Left renal cortex interstitium (tissue), 4 donors: ENCODE results near the gene PDZRN4. TPM values are rescaled to one million over a fixed set of nuclear protein-coding genes. Genes with fewer than 3 reads are reported as not detected.
"Not testable (repeated sequence)": the region's sequence is repeated elsewhere in the genome, so short reads cannot be mapped to it uniquely, and the experiment has no call there.

ENCODE experiments used
- DNase-seq, 4 donors: peaks; one replicate each; pipeline ENCODE4 v3.0.0-alpha.2; 2013; ENCODE audit warnings: low read depth in 4 of 4, low spot score in 2 of 4, missing footprints in 1 of 4
- polyA plus RNA-seq, 4 donors: library from polyadenylated mRNA; unstranded; fragments of 120-200 nt; gene quantifications; one replicate each; pipeline ENCODE4 v1.2.1, GENCODE V29; 2013; ENCODE audit not compliant: insufficient read length in 4 of 4

Gene PDZRN4
- polyA plus RNA-seq, 4 donors, result 3.5 to 6.2 (median 5.6) TPM

- no peak for DNase-seq
These were observed 348.8 kb downstream of the PDZRN4 start for GRCh38 chr12:41536813-41537490.

DNA sequence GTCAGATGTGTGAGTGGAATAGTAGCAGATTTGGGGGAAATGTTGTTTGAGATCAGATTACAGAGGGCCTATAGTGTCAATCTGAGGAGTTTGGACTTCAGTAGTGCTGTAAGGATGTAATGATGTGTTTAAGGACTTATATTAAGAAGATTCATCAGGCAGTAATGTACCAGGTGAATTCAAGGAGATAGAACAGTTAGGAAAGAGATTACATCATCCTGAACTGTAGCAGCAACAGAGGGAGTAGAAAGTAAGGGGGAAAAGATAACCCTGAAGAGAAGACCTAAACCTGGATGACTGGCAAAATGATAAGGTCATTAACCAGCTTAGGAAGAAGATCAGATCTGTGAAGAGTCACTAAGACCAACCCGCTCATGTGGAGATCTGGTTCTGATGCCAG, 349.4 kb downstream of the PDZRN4 start:
- no peak for DNase-seq

DNA sequence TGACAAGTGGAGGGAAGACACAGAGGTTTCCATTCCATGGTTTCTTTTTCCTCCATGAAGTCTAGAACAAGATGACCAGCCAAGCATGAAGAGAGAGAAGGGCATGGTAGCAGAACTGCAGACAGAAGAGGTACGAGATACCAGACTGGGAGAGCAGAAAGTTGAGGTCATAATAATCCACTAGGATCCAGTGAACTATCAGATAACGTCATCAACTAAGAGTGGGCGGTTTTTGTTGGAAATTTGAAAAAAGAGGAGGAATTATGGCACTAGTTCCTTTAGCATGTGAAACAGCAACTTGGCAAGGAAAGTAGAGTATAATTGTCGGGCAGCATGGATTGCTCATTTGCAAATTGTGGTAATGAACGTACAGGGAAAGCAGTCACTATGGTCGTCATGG, 357.6 kb downstream of the PDZRN4 start:
- no peak for DNase-seq

GRCh38 chr12:41547071-41547470, 359.0 kb downstream of the PDZRN4 start:
- DNase-seq, result not testable (repeated sequence)

GRCh38 chr12:41548926-41549325, 360.8 kb downstream of the PDZRN4 start:
- no peak for DNase-seq

GRCh38 chr12:41552588-41552987, 364.5 kb downstream of the PDZRN4 start:
- DNase-seq, result no peak

DNA sequence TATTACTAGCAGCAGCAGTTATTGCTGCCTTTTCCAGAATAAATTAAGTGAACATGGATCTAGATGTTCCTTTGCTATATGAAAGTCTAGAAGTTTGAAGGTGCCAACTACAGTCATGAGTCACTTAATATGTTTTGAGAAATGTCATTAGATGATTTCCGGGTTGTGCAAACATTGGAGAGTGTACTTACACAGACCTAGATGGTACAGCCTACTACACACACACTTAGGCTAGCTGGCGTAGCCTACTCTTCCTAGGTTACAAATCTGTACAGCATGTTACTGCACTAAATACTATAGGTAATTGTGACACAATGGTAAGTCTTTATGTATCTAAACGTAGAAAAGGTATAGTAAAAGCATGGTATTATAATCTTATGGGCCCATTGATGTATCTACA, 368.1 kb downstream of the PDZRN4 start:
- DNase-seq, result no peak

DNA sequence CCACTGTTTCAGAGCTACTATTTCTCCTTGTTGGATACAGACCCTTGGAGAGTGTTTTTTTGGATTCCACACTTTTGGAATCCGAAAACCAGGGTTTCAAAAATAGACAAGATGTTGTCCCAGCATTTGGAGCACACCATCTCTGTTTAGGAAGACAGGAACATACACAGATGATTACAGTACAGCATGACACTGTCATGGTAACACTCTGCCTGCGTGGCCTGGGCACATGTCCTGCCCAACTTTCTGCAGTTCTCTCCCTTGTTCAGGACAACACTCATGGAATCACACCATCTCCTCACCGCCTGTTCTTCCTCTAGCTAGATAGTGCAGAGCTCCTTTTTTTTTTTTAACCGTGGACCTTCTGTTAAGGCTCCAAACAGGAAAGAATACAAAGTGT, 369.2 kb downstream of the PDZRN4 start:
- DNase-seq, result no peak

DNA sequence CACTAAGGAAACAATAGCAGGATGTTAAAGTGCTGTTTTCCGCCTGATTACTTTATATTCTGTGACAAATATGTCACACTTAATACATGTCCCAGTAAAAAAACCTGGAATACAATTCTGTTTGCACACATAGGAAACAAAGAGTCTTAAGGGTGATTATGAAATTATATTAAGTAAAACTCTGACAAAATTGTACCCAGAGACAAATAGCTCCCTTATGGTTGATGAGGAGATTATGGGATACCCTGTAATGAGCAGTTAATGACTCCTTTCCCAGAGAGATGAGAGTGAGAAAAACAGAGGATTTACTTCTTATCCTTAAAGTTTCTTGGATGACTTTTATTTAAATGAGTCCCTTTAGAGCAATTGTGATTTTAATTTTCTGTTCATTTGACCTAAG, 370.6 kb downstream of the PDZRN4 start:
- DNase-seq, result no peak

GRCh38 chr12:41563051-41563450, 374.9 kb downstream of the PDZRN4 start:
- DNase-seq, result no peak

DNA sequence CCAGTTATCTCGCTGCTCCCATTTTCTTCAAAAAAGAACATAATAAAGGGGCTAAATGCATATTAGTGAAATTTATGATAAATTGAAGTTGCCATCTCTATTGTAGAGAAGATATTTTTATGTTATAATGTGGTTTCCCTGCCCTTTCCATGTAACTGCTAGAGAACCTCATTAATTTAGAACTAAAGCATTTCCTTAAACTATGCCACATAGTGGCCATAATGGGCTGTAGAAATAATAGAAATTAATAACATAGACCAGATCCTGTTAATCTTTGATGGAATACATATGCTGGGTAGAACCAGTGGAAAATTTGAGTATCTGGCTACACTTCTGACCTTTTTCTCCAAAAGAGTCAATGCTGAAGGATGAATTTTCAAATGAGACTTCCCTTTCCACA, 376.7 kb downstream of the PDZRN4 start:
- DNase-seq, result no peak

DNA sequence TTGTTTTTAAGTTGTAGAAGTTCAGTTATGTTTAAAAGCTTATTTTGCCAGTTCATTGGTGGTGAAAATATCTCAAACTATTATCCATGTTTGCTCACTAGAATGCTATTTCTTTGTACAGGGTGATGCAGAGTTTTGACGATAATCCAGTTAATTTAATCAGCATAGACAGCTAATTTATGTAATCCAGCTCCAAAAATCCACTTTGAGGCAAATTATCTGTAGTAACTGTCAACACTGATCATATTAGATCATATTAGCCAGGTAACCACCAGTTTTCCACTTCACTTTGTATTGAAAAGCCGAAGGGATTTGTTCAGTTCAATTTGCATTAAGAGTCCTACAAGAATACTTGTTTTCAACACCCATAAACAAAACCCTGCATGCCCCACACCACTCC, 378.6 kb downstream of the PDZRN4 start:
- no peak for DNase-seq

GRCh38 chr12:41573445-41573844, 385.3 kb downstream of the PDZRN4 start:
- DNase-seq, result no peak

DNA sequence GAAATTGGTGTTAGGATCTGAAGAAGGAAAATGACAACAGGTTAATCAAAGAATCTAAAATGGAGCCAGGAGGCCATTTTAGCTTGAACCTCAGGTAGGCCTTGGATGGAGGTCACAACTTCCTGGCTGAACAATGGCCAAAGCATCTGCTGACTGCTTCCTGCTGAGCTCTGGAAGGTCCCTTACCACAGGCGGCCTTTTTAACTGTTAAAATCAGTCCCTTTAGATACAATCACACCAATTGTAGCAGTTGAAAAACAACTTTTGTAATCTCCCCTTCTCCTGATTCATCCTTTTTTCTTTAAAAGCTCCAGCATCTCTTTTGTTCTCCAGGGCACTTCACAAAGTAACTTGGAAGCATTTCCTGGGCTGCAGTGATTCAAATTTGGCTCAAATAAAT, 388.8 kb downstream of the PDZRN4 start:
- DNase-seq, result no peak

GRCh38 chr12:41577995-41578394, 389.9 kb downstream of the PDZRN4 start:
- no peak for DNase-seq

DNA sequence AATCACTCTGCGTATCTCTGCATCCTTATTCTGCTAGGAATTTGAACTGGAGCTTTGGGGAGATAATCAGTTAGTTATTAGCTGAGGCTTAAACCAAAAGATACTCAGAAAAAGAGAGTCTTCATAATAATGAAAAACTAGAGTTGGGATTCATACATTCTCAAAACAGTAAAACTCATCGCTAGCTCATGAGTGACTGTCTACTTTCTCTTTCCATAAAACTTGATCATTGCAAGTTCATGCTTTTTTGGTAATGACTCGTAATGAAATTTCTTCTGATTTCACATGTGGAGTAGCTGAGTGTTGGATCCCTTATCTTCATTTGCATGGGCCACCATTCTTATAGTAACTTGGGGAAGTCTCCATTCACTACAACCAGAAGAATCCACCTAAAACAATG, 397.7 kb downstream of the PDZRN4 start:
- DNase-seq, result no peak

GRCh38 chr12:41587574-41587973, 399.5 kb downstream of the PDZRN4 start:
- DNase-seq, result no peak

DNA sequence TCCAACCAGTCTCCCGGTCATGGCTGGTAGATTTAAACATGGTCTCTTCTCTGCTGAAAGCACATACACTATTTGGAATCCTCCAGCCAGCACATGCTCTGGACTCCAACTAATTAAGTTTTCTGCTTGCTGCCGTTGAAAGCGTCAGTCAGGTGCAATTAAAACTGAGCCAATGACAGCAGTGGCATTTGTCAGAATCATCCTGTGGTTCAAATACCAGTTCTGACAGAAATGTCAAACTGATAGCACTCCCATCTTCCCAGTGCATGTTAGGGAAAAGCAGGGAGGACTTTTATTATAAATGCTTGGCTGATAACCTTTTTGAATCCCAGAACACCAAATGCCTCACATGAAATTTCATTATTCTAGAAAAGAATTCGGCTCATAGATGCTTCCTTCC, 401.8 kb downstream of the PDZRN4 start:
- no peak for DNase-seq

DNA sequence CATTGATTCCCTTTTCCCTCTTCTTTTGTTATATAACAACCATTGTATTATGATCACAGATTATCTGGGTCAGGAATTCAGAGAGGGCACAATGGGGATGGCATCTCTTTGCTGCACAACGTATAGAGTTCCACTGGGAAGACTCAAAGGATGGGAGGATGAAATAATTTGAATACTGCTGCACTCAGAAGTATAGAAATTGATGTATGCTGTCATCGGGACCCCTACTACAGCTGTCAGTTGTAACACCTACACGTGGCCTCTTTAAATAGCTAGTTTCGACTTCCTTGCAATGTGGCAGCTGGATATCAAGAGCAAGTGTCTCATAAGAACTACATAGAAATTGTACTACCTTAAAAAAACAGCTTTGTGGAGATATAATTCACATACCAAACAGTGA, 408.1 kb downstream of the PDZRN4 start:
- no peak for DNase-seq

DNA sequence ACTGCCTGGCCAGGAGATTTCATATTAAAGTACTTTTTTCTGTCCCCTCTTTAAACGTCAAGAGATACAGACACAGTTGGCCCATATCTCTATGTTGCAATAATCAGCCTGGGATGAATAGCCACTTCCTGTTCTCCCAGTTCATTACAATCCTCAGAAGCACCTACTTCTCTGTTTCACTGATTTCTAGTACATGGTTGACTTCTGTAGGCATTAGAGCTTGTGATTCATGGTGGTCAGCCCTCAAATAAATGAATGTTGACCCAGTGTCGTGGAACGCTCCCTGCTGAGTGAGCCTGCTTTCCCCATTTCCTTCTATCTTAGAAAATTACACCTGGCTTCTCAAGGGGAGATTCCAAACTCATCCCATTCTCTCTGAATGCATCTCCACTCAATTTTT, 416.7 kb downstream of the PDZRN4 start:
- DNase-seq, result no peak

GRCh38 chr12:41605545-41606305, 417.6 kb downstream of the PDZRN4 start:
- DNase-seq, result no peak
